GM19025 (cell line): ENCODE results near the gene CYB5B.

Experiments used
- ATAC-seq: cut with Tn5 transposase; IDR thresholded peaks from one replicate; pipeline ENCODE4 v1.9.1; 2021; ENCODE audit warnings: mild to moderate bottlenecking, low read depth, moderate library complexity; ENCODE audit not compliant: unreplicated experiment

The CYB5B gene

GRCh38 chr16:69424053-69424934 lies at the start of gene CYB5B:
CYB5B (plus strand) TSS chr16:69424619; CDS start chr16:69424684, 65 bp downstream.
- peak; percentile 94 for ATAC-seq

DNA sequence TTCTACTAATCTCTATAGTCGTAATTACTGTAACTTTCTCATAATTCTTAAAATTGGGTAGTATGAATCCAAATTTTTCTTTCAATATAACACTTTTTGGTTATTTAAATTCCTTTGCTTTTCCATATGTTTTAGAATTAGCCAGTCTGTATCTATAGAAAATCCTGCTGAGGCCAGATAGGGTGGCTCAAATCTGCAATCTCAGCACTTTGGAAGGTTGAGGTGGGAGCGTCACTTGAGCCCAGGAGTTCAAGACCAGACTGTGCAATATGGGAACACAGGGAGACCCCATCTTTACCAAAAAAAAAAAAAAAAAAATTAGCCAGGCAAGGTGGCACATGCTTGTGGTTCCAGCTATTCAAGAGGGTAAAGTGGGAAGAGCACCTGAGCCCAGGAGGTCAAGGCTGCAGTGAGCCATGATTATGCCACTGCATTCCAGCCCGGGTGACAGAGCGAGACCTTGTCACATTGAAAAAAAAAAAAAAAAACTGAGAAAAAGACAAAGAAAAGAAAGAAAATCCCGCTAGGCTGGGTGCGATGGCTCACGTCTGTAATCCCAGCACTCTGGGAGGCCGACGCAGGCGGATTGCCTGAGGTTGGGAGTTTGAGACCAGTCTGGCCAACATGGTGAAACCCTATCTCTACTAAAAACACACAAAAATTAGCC lies 47.9 kb upstream of the CYB5B start:
- ATAC-seq = no peak

DNA sequence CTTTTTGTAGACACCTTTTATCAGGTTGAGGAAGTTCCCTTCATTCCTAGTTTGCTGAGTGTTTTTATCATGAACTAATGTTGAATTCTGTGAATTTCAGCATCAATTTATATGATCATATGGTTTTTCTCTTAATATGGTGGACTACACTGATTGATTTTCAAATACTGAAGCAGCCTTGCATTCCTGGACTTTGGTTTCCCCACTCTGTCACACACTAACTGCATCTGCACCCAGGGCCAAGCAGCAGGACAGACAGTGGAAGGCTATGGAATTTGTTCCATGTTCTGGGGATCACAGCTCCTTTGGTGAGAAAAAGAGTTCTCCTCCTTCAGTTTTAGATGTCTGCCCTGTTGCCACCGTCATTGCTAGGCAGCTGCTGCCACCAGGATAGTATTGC lies 46.4 kb upstream of the CYB5B start:
- ATAC-seq = no peak

DNA sequence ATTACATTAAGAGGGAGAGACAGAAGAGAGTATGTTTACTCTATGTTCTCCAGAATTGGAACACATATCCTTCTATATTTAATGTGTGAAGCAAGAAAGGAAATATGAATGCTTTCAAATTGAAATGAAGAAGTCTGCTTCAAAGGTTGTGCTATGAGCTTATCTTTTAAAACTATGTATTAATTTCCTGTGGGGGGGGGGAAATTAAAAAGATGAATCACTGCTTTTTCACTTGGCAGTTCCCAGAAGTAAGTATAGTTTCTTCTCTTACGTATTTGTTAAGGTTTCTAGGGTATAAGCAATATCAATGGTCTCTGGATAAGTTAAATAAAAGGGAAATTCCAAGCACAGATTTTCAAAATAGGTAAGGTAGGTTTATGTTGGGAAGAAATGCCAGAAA lies 45.7 kb upstream of the CYB5B start:
- no peak for ATAC-seq

DNA sequence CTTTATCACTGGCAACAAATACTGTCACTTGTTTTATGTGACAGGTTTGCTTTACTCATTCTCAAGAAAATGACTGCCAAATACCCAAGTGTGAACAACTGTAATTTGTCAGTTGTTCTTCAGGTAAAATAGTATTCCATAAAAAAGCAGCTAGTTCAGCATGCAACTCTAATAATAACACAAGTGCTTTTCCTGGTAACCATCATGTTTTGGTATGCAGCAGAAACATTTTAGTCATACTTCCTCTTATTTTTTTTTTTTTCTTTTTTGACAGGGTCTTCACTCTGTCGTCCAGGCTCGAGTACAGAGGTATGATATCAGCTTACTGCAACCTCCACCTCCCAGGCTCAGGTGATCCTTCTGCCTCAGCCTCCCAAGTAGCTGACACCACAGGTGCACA lies 43.2 kb upstream of the CYB5B start:
- no peak for ATAC-seq

- ATAC-seq = no peak
Observed at GRCh38 chr16:69382421-69382820, 42.0 kb upstream of the CYB5B start.

- no peak for ATAC-seq
Observed at GRCh38 chr16:69384974-69385373, 39.4 kb upstream of the CYB5B start.

- ATAC-seq = no peak
Observed at GRCh38 chr16:69386596-69386995, 37.8 kb upstream of the CYB5B start.

DNA sequence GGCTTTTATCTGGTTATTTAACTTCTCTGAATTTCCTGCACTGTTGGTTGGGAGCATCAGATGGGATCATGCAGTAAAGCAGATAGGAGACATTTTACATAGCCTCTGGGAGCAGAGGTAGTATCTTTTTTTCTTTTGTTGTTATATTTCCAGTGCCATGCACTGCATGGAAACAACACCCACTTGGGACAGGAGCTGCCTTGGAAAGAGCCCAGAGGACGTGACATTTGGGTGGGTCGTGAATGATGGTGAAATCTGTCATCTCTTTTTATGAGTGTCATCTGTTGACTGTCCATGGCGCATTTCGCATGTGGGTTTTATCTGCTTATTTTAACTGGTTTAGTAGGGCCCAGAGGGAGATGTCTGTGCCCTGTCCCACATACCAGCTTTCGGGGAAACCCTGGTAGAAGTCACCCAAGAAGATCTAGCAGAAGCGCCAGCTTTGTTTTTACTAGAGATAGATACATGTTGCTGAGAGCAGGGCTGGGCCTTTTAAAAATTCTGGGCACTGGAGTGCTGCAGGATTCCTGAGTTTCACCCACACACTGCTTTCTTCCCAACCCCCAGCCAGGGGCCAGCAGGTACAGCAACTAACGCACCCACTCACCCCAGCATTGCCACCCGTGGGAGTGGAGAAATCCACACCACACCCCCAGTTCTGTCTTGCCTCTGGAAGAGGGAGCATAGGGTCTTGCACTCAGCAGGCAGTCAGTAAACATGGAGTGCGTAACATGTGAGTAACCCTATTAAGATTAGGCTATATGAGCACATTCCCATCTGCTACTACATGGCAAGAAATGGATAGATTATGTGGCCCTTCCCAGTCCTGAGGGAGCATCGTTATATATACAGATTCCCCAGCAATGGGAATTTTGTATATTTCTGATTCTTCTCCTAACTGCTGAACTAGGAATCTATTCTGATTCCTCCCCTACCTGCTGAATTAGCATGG lies 30.2 kb upstream of the CYB5B start:
- ATAC-seq = no peak

DNA sequence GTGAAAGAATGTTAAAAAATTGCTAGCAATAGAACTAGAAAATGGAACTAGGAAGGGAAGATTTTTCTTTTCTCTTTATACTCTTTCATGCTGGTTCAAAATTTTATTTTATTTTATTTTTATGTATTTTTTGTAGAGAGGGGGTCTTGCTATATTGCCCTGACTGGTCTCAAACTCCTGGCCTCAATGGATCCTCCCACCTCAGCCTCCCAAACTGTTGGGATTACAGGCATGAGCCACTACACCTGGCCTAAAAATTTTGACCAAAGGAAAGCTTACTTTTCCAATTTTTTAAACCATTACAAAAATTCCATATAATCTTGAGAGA lies 28.6 kb upstream of the CYB5B start:
- ATAC-seq = no peak

DNA sequence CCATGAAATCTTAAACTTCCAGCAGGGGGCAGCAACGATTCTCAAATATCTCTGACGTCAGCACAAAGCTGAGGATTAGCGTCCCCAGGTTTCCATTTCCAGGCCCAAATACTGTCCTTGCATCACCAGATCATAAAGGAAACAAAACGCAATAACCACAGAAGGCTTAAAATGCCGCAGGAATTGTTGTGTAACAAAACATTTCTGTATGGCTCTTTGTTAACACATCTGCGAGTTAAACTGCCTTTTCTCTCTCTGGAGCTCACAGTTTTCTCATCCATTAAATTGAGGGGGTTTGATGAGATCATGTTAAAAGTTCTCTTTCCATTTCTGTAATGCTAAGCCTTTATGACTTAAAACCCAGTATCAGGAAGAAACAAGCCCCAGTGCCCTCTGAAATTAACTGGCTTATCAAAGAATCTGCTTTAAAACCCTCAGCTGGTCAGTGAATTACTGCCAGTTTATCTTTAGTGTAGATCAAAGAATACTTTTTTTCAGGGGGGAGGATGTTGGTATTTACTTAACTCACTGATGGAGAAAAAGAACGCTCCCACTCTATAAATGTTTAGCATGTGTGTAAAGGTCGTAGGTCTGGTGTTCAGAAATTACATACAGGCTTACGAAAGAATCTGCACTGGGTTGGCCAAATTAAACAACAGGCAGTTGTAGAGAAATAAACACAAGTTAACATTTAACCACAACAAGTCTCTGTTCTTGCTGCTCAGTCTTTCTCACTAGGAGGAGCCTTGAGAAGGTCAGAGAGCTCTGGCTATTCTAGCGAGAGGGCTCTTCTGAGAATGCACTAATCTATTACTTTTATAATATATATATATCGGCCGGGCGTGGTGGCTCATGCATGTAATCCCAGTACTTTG lies 28.0 kb upstream of the CYB5B start:
- no peak for ATAC-seq

GRCh38 chr16:69397821-69398521 lies 26.4 kb upstream of the CYB5B start:
- ATAC-seq = no peak

- ATAC-seq = no peak
Observed at GRCh38 chr16:69399361-69399760, 25.1 kb upstream of the CYB5B start.

DNA sequence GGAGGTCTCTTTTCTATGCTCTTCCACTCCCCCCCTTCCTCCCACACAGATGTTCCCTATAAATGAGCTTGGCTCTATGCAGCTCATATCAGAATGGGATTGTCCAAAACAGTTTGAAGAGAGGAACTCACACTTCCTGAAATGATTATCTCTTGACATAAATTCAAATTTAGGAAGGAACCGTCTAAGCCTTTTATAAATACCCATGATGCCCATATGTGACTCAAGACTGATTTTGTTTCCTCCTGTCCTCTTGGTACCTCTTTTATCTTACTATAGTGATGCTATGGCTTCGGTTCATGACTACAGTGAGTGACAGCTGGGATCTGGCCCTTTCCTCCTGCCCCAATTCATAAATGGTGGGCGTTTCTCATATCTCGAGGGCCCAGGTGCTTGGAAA lies 22.0 kb upstream of the CYB5B start:
- no peak for ATAC-seq

- ATAC-seq = no peak
Observed at GRCh38 chr16:69404275-69404805, 20.1 kb upstream of the CYB5B start.

GRCh38 chr16:69405326-69405725 lies 19.1 kb upstream of the CYB5B start:
- ATAC-seq = no peak

- ATAC-seq = no peak
Observed at GRCh38 chr16:69405757-69406156, 18.7 kb upstream of the CYB5B start.

GRCh38 chr16:69406780-69407331 lies 17.6 kb upstream of the CYB5B start:
- ATAC-seq = no peak
